Mesenchymal stem cell (in vitro differentiated cells and primary cell): ENCODE results near the gene HIRA.

ENCODE experiments used
- DNase-seq: peaks from one replicate; pipeline ENCODE4 v3.0.0-alpha.2; 2013
- H2AFZ ChIP-seq: one replicate; pipeline ENCODE4 v1.6.1; 2013; ENCODE audit warnings: low read depth, mild to moderate bottlenecking, control low read depth, inconsistent platforms, low read length, moderate library complexity
- H2AK5ac ChIP-seq: 2 replicates; pipeline ENCODE4 v1.6.1; 2013; ENCODE audit warnings: low read length, moderate library complexity, mild to moderate bottlenecking, inconsistent platforms; ENCODE audit not compliant: severe bottlenecking
- H2BK120ac ChIP-seq: one replicate; pipeline ENCODE4 v1.6.1; 2013; ENCODE audit warnings: low read depth, mild to moderate bottlenecking, inconsistent platforms, low read length, moderate library complexity
- H2BK12ac ChIP-seq, 2 experiments: one replicate each; pipeline ENCODE4 v1.6.1; 2013; ENCODE audit warnings: inconsistent platforms in 2 of 2, low read length in 2 of 2, mild to moderate bottlenecking in 2 of 2, moderate library complexity in 2 of 2, control low read depth in 1 of 2
- H2BK15ac ChIP-seq: one replicate; pipeline ENCODE4 v1.6.1; 2013; ENCODE audit warnings: mild to moderate bottlenecking, low read depth, inconsistent platforms; ENCODE audit not compliant: poor library complexity, severe bottlenecking
- H2BK5ac ChIP-seq: 2 replicates; pipeline ENCODE4 v1.6.1; 2013; ENCODE audit warnings: low read depth, mild to moderate bottlenecking, low read length, control low read depth, inconsistent platforms; ENCODE audit not compliant: poor library complexity, severe bottlenecking
- H3K14ac ChIP-seq, 2 experiments: one replicate each; pipeline ENCODE4 v1.6.1; 2013; ENCODE audit warnings: inconsistent platforms in 2 of 2, low read length in 2 of 2, control low read depth in 1 of 2, mild to moderate bottlenecking in 1 of 2, moderate library complexity in 1 of 2
- H3K18ac ChIP-seq, 2 experiments: one replicate each; pipeline ENCODE4 v1.6.1; 2013; ENCODE audit warnings: inconsistent platforms in 2 of 2, low read length in 2 of 2, control low read depth in 1 of 2, low read depth in 1 of 2, mild to moderate bottlenecking in 1 of 2
- H3K23ac ChIP-seq, 2 experiments: one replicate each; pipeline ENCODE4 v1.6.1; 2013; ENCODE audit warnings: inconsistent platforms in 2 of 2, low read length in 2 of 2, mild to moderate bottlenecking in 2 of 2, moderate library complexity in 2 of 2, control low read depth in 1 of 2
- H3K27ac ChIP-seq: 2 replicates; pipeline ENCODE4 v1.5.1; 2013; ENCODE audit warnings: mild to moderate bottlenecking, moderate library complexity, low read length, control low read depth, inconsistent platforms; ENCODE audit not compliant: poor library complexity, severe bottlenecking
- H3K27me3 ChIP-seq, 2 experiments: 2 replicates each; pipeline versions ENCODE4 v1.6.1 to v1.7.0; 2013; ENCODE audit warnings: low read length in 2 of 2, mild to moderate bottlenecking in 2 of 2, moderate library complexity in 2 of 2, control low read depth in 1 of 2, inconsistent platforms in 1 of 2; ENCODE audit not compliant: control insufficient read depth in 1 of 2, insufficient read depth in 1 of 2
- H3K36me3 ChIP-seq, 2 experiments: 2 replicates each; pipeline versions ENCODE4 v1.6.1 to v1.7.0; 2013; ENCODE audit warnings: low read length in 2 of 2, control low read depth in 1 of 2, inconsistent platforms in 1 of 2, low read depth in 1 of 2, mild to moderate bottlenecking in 1 of 2; ENCODE audit not compliant: insufficient read depth in 2 of 2, control insufficient read depth in 1 of 2
- H3K4ac ChIP-seq, 2 experiments: one replicate each; pipeline ENCODE4 v1.6.1; 2013; ENCODE audit warnings: inconsistent platforms in 2 of 2, low read length in 2 of 2, mild to moderate bottlenecking in 2 of 2, moderate library complexity in 2 of 2, control low read depth in 1 of 2, low read depth in 1 of 2
- H3K4me1 ChIP-seq: 2 replicates; pipeline ENCODE4 v1.6.1; 2013; ENCODE audit warnings: low read depth, low read length, control low read depth; ENCODE audit not compliant: control insufficient read depth, insufficient read depth
- H3K4me2 ChIP-seq: 2 replicates; pipeline ENCODE4 v1.6.1; 2013; ENCODE audit warnings: low read length, mild to moderate bottlenecking, inconsistent platforms; ENCODE audit not compliant: poor library complexity, severe bottlenecking
- H3K4me3 ChIP-seq, 2 experiments: 2 replicates each; pipeline versions ENCODE4 v1.5.1 to v1.7.0; 2013; ENCODE audit warnings: low read length in 2 of 2, mild to moderate bottlenecking in 2 of 2, control low read depth in 1 of 2, low read depth in 1 of 2; ENCODE audit not compliant: insufficient read depth in 1 of 2
- H3K79me1 ChIP-seq: replicated peaks from 2 replicates; pipeline ENCODE4 v1.6.1; 2013; ENCODE audit warnings: mild to moderate bottlenecking, control low read depth, low read length, inconsistent platforms; ENCODE audit not compliant: poor library complexity, severe bottlenecking
- H3K9ac ChIP-seq: 2 replicates; pipeline ENCODE4 v1.7.0; 2013; ENCODE audit warnings: mild to moderate bottlenecking, low read length, moderate library complexity
- H3K9me3 ChIP-seq: 2 replicates; pipeline ENCODE4 v1.7.0; 2013; ENCODE audit warnings: mild to moderate bottlenecking, low read length; ENCODE audit not compliant: control insufficient read depth
- H4K8ac ChIP-seq: one replicate; pipeline ENCODE4 v1.6.1; 2013; ENCODE audit warnings: inconsistent platforms, mild to moderate bottlenecking, low read length, moderate library complexity
- H4K91ac ChIP-seq: one replicate; pipeline ENCODE4 v1.6.1; 2013; ENCODE audit warnings: mild to moderate bottlenecking, low read length, inconsistent platforms
- WGBS: methylation state at CpG from one replicate; pipeline ENCODE4 v1.1.7; 2013; ENCODE audit warnings: mixed read lengths; 5-methylcytosine and 5-hydroxymethylcytosine counted together

HIRA gene

DNA sequence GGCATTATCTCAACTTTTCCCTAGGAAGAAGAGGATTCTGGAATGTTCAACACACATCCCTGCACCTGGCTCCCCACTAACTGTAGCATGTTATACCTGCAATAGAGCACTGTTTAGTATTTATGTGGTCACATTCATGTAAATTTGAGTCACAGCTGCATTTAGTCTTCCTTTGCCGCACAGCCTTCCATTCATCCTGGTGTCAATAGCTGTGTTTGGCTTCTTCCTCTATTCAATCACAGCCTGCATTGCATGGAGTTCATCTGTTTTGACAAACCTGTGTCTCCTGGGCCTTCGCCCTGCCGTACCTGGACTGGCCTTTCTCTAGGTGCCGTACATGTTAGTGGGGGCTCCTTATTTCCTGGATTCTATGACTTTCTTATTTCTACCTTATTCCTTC, 20.0 kb upstream of the HIRA start:
- Histone ChIP-seq H3K36me3 (peaks cover 45 to 76% of the 10 kb centered on the region in 2 experiments), H4K91ac (no peak overlapping the region), H3K27me3 (no peaks in the 10 kb centered on the region), H3K79me1 (peaks cover 22% of the 10 kb centered on the region), H2BK5ac (no peak overlapping the region), H3K9me3 (no peaks in the 10 kb centered on the region), H3K4me1 (peaks cover 11% of the 10 kb centered on the region), H3K27ac (no peak overlapping the region), H3K4me2 (no peak overlapping the region), H2BK120ac (no peak overlapping the region), H3K9ac (no peak overlapping the region), H4K8ac (no peak overlapping the region), H3K14ac (no peak overlapping the region), H3K23ac (no peak overlapping the region), H2AFZ (no peak overlapping the region), H3K4ac (no peak overlapping the region), H2BK12ac (no peak overlapping the region), H2BK15ac (no peak overlapping the region), H2AK5ac (no peak overlapping the region), H3K18ac (no peak overlapping the region), H3K4me3 (no peak overlapping the region)
- over 99% methylated on average over 4 of the region's 4 CpGs for WGBS
- DNase-seq: no peak

DNA sequence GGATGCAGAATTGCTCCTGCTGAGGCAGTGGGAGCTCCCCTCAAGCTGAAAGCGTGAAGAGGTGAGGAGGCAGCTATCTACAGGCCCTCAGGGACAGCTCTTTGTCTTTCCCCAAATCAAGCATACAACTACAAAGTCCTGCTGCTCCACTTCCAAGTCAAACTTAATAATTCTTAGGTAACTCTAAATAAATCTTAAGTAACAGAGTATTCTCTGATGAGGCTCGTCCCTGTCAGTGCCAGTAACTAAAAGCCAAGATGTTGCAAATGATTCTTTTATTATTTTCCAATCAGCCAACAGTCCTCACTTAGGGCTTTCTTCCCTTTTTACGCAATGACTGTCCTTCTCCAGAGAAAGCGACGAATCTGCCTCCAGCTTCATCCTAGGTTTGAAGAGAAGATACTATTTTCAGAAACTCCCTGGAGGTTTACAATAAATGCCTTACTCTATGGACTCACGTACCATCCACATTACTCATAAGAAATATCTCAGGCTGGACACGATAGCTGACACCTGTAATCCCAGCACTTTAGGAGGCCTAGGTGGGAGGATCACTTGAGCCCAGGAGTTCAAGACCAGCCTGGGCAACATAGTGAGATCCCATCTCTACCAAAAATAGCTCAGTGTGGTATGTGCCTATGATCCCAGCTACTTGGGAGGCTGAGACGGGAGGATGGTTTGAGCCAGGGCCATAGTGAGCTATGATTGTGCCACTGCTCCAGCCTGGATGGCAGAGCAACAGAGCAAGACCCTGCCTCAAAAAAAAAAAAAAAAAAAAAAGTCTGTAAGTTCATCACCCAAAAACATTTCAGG, 19.0 kb upstream of the HIRA start:
- H3K27me3 ChIP-seq: no peaks in the 10 kb centered on the region
- H2BK15ac ChIP-seq: no peak overlapping the region
- H3K23ac ChIP-seq: no peak overlapping the region
- DNase-seq: no peak
- no peak overlapping the region for H4K91ac ChIP-seq
- no peak overlapping the region for H2AK5ac ChIP-seq
- H3K18ac ChIP-seq: no peak overlapping the region
- no peak overlapping the region for H3K27ac ChIP-seq
- WGBS: 85% methylated on average over 8 of the region's 8 CpGs
- no peak overlapping the region for H3K4ac ChIP-seq
- H3K14ac ChIP-seq: no peak overlapping the region
- H3K4me3 ChIP-seq: no peak overlapping the region
- H3K9me3 ChIP-seq: no peaks in the 10 kb centered on the region
- H3K4me1 ChIP-seq: peaks cover 10% of the 10 kb centered on the region
- no peak overlapping the region for H2BK120ac ChIP-seq
- H4K8ac ChIP-seq: no peak overlapping the region
- H3K9ac ChIP-seq: no peak overlapping the region
- H2BK12ac ChIP-seq: no peak overlapping the region
- no peak overlapping the region for H2BK5ac ChIP-seq
- no peak overlapping the region for H3K4me2 ChIP-seq
- no peak overlapping the region for H2AFZ ChIP-seq
- H3K36me3 ChIP-seq: peaks cover 36 to 66% of the 10 kb centered on the region in 2 experiments
- H3K79me1 ChIP-seq: peaks cover 21% of the 10 kb centered on the region

DNA sequence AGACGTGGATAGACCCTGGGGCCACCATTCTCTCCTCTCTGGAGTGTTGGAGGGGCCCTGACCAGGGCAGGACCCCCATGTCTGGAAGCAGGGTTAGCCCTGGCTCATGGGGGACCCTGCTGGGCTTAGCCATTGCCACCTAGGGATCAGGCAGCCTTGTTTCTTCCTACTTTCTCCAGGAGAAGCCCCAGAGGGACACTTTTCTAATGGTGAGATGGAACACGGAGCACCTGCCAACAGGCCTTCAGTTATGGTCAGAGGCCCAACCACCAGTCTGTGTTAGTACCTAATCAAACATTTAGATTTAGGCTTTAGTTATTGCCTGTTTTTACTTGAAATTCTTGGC, 17.9 kb upstream of the HIRA start:
- Histone ChIP-seq H3K23ac (no peak overlapping the region), H3K36me3 (peaks cover 26 to 62% of the 10 kb centered on the region in 2 experiments), H3K4me3 (no peak overlapping the region), H3K9me3 (no peaks in the 10 kb centered on the region), H3K18ac (no peak overlapping the region), H4K91ac (no peak overlapping the region), H3K27me3 (no peaks in the 10 kb centered on the region), H3K4ac (no peak overlapping the region), H2BK120ac (no peak overlapping the region), H3K4me1 (peaks cover 10% of the 10 kb centered on the region), H3K27ac (no peak overlapping the region), H2BK5ac (no peak overlapping the region), H2AK5ac (no peak overlapping the region), H3K14ac (no peak overlapping the region), H2BK12ac (no peak overlapping the region), H2AFZ (no peak overlapping the region), H4K8ac (no peak overlapping the region), H2BK15ac (no peak overlapping the region), H3K4me2 (no peak overlapping the region), H3K79me1 (peaks cover 17% of the 10 kb centered on the region), H3K9ac (no peak overlapping the region)
- WGBS: 93% methylated on average over 2 of the region's 2 CpGs
- DNase-seq: no peak

DNA sequence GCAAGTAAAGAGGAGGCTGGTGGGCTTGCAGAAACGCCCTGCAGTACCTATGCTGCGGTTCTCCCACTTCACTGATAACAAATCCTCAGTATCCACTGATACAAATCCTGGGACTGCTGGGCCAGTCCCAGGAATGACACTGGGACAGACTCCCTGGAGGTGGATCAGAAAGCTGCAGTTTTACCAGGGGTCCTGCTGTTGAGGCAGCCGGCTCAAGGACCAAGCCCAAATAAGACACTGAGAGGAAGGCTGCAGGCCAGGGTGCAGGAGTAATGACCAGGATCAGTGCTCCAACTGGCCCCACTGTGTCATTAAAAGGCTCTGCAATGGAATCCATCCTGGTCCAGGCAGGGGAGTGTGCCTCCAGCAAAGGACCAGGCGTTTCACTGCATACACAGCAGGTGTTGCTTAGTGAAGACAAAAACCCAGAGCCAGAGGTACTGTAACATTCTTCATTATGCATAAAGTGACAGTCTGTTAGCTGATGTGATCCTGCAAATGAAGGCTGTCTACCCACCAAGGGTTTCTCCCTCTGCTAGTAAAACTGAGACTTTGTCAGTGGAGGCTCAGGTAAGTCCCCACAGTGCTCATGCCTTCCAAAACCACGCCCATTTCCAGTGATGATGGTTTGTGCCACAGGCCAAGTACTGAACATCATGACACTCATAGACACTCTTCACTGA, 17.3 kb upstream of the HIRA start:
- H3K79me1 ChIP-seq: peaks cover 19% of the 10 kb centered on the region
- no peak overlapping the region for H3K4ac ChIP-seq
- H2AK5ac ChIP-seq: no peak overlapping the region
- no peak overlapping the region for H2BK5ac ChIP-seq
- no peak overlapping the region for H2BK15ac ChIP-seq
- H3K4me2 ChIP-seq: no peak overlapping the region
- 92% methylated on average over 5 of the region's 5 CpGs for WGBS
- no peak overlapping the region for H4K8ac ChIP-seq
- H3K27ac ChIP-seq: no peak overlapping the region
- no peak overlapping the region for H3K14ac ChIP-seq
- H2BK120ac ChIP-seq: no peak overlapping the region
- H3K9me3 ChIP-seq: no peaks in the 10 kb centered on the region
- H2AFZ ChIP-seq: no peak overlapping the region
- no peaks in the 10 kb centered on the region for H3K27me3 ChIP-seq
- no peak for DNase-seq
- H4K91ac ChIP-seq: no peak overlapping the region
- H3K18ac ChIP-seq: no peak overlapping the region
- peak overlapping the region in 1 of 2 experiments; percentile 74 for H3K23ac ChIP-seq
- peaks cover 10% of the 10 kb centered on the region for H3K4me1 ChIP-seq
- H2BK12ac ChIP-seq: no peak overlapping the region
- no peak overlapping the region for H3K9ac ChIP-seq
- peaks cover 26 to 62% of the 10 kb centered on the region in 2 experiments for H3K36me3 ChIP-seq
- no peak overlapping the region for H3K4me3 ChIP-seq
